ENCODE results near the gene LEFTY1. TPM values are rescaled to one million over a fixed set of nuclear protein-coding genes. Genes with fewer than 3 reads are reported as not detected.
A peak's percentile ranks its signal among the peaks of the same experiment; 100 is the strongest.

LEFTY1 gene
- total and polyA plus RNA-seq, 2 of the 13 experiments (the other 11 are each of a cell fraction or from before 2014, with no cell fraction given): 0.29 to 0.79 TPM

- peak; percentile 64; the same call in 1 of the 2 replicates for TF ChIP-seq BATF2 (CRISPR knock-in tag; IDR thresholded peaks at IDR 0.05)
- peak; percentile 95 for TF ChIP-seq ZNF501 (CRISPR knock-in tag; IDR thresholded peaks at IDR 0.05)
- no peak for TF ChIP-seq ZFAT (CRISPR knock-in tag; conservative IDR thresholded peaks at IDR 0.05)
- peak; percentile 40; the same call in 1 of the 2 replicates for TF ChIP-seq ZNF766 (CRISPR knock-in tag; IDR thresholded peaks at IDR 0.05; ENCODE audit: borderline replicate concordance)
- TF ChIP-seq ZNF687 (CRISPR knock-in tag; IDR thresholded peaks at IDR 0.05): peak; percentile 98
- peak; percentile 33; the same call in 1 of the 2 replicates for TF ChIP-seq CTCF (CRISPR knock-in tag; IDR thresholded peaks at IDR 0.05)
- TF ChIP-seq PPARG (CRISPR knock-in tag; conservative IDR thresholded peaks at IDR 0.05): peak; percentile 27; the same call in 1 of the 2 replicates
- no peak for TF ChIP-seq GLMP (CRISPR knock-in tag; IDR thresholded peaks at IDR 0.05; ENCODE audit: borderline replicate concordance)
- 0 out of 2 replicates have a peak, but pooled peaks have one; percentile 43 for TF ChIP-seq ELF3 (CRISPR knock-in tag; IDR thresholded peaks at IDR 0.05)
- peak; percentile 60; the same call in 1 of the 2 replicates for TF ChIP-seq MTERF4 (CRISPR knock-in tag; IDR thresholded peaks at IDR 0.05)
- TF ChIP-seq ZNF775 (CRISPR knock-in tag; IDR thresholded peaks at IDR 0.05; ENCODE audit: borderline replicate concordance): no peak
- TF ChIP-seq AKNA (CRISPR knock-in tag; IDR thresholded peaks at IDR 0.05; ENCODE audit: borderline replicate concordance): no peak
Observed at GRCh38 chr1:225923692-225924555, 35.0 kb upstream of the LEFTY1 start, which contains the start of gene PYCR2 (continued).
